ENCODE results near the gene SOX6.

The SOX6 gene

GRCh38 chr11:16114431-16114830 lies 241.9 kb downstream of the SOX6 start:
- no peak for DNase-seq (ENCODE audit: extremely low read depth in 1 of 2, low read depth in 1 of 2)

GRCh38 chr11:16111690-16112089 lies 244.7 kb downstream of the SOX6 start:
- DNase-seq (ENCODE audit: extremely low read depth in 1 of 2, low read depth in 1 of 2): no peak

- DNase-seq (ENCODE audit: extremely low read depth in 1 of 2, low read depth in 1 of 2): no peak
Observed at GRCh38 chr11:16110886-16111285, 245.5 kb downstream of the SOX6 start.

GRCh38 chr11:16099343-16099900 lies 256.9 kb downstream of the SOX6 start:
- DNase-seq (ENCODE audit: extremely low read depth in 1 of 2, low read depth in 1 of 2): no peak

- DNase-seq (ENCODE audit: extremely low read depth in 1 of 2, low read depth in 1 of 2): no peak
Observed at GRCh38 chr11:16098526-16099205, 257.7 kb downstream of the SOX6 start.

- no peak for DNase-seq (ENCODE audit: extremely low read depth in 1 of 2, low read depth in 1 of 2)
Observed at GRCh38 chr11:16097543-16097942, 258.8 kb downstream of the SOX6 start.

- no peak for DNase-seq (ENCODE audit: extremely low read depth in 1 of 2, low read depth in 1 of 2)
Observed at GRCh38 chr11:16096336-16096735, 260.0 kb downstream of the SOX6 start.

GRCh38 chr11:16095756-16096155 lies 260.6 kb downstream of the SOX6 start:
- no peak for DNase-seq (ENCODE audit: extremely low read depth in 1 of 2, low read depth in 1 of 2)

GRCh38 chr11:16093889-16094653 lies 262.3 kb downstream of the SOX6 start:
- no peak for DNase-seq (ENCODE audit: extremely low read depth in 1 of 2, low read depth in 1 of 2)

GRCh38 chr11:16091862-16092261 lies 264.5 kb downstream of the SOX6 start:
- no peak for DNase-seq (ENCODE audit: extremely low read depth in 1 of 2, low read depth in 1 of 2)

- no peak for DNase-seq (ENCODE audit: extremely low read depth in 1 of 2, low read depth in 1 of 2)
Observed at GRCh38 chr11:16089481-16089880, 266.9 kb downstream of the SOX6 start.

GRCh38 chr11:16088774-16089173 lies 267.6 kb downstream of the SOX6 start:
- DNase-seq (ENCODE audit: extremely low read depth in 1 of 2, low read depth in 1 of 2): no peak

GRCh38 chr11:16087886-16088285 lies 268.5 kb downstream of the SOX6 start:
- DNase-seq (ENCODE audit: extremely low read depth in 1 of 2, low read depth in 1 of 2): no peak

GRCh38 chr11:16086229-16086819 lies 270.0 kb downstream of the SOX6 start:
- DNase-seq (ENCODE audit: extremely low read depth in 1 of 2, low read depth in 1 of 2): no peak

GRCh38 chr11:16082095-16083055 lies 274.0 kb downstream of the SOX6 start:
- DNase-seq (ENCODE audit: extremely low read depth in 1 of 2, low read depth in 1 of 2): no peak

- no peak for DNase-seq (ENCODE audit: extremely low read depth in 1 of 2, low read depth in 1 of 2)
Observed at GRCh38 chr11:16081382-16082094, 274.8 kb downstream of the SOX6 start.

GRCh38 chr11:16080688-16081381 lies 275.5 kb downstream of the SOX6 start:
- no peak for DNase-seq (ENCODE audit: extremely low read depth in 1 of 2, low read depth in 1 of 2)

- no peak for DNase-seq (ENCODE audit: extremely low read depth in 1 of 2, low read depth in 1 of 2)
Observed at GRCh38 chr11:16078936-16079335, 277.4 kb downstream of the SOX6 start.

- no peak for DNase-seq (ENCODE audit: extremely low read depth in 1 of 2, low read depth in 1 of 2)
Observed at GRCh38 chr11:16070573-16070972, 285.8 kb downstream of the SOX6 start.
